22Rv1 (cell line): ENCODE results near the gene TMIGD3.

Experiments
- CTCF ChIP-seq: fragments of 450-650 bp; IDR thresholded peaks from 2 replicates; pipeline ENCODE4 v1.5.1; 2017; ENCODE audit warnings: mild to moderate bottlenecking
- ZFX ChIP-seq: fragments of 450-650 bp; IDR thresholded peaks from 2 replicates; pipeline ENCODE4 v1.6.1; 2017; ENCODE audit warnings: antibody characterized with exemption, borderline replicate concordance

GRCh38 chr1:111466480-111466879 lies 37.0 kb downstream of the TMIGD3 start:
- TF ChIP-seq CTCF: no peak
- TF ChIP-seq ZFX: no peak
